Fibroblast of lung (primary cell): ENCODE data around the gene OGDHL. TPM values are rescaled to one million over a fixed set of nuclear protein-coding genes. Genes with fewer than 3 reads are reported as not detected.

Experiments
- DNase-seq, 2 donors: peaks; one replicate each; pipeline versions ENCODE4 v3.0.0 to v3.0.0-alpha.2; 2010; ENCODE audit warnings: low read depth in 2 of 2
- H2AFZ ChIP-seq: 2 replicates; pipeline ENCODE4 v1.5.1; 2012; ENCODE audit warnings: low read length, control low read depth, inconsistent platforms
- H3K27ac ChIP-seq: 2 replicates; pipeline ENCODE4 v1.5.1; 2011; ENCODE audit warnings: low read length, control low read depth; ENCODE audit not compliant: insufficient read depth
- H3K27me3 ChIP-seq: 2 replicates; pipeline ENCODE4 v1.5.1; 2011; ENCODE audit warnings: mild to moderate bottlenecking, low read length; ENCODE audit not compliant: control insufficient read depth, insufficient read depth
- H3K36me3 ChIP-seq: 2 replicates; pipeline ENCODE4 v1.5.1; 2011; ENCODE audit warnings: low read length; ENCODE audit not compliant: control insufficient read depth, insufficient read depth
- H3K4me1 ChIP-seq: 2 replicates; pipeline ENCODE4 v1.5.1; 2011; ENCODE audit warnings: low read length; ENCODE audit not compliant: control insufficient read depth, insufficient read depth; ENCODE audit errors: extremely low read depth
- H3K4me2 ChIP-seq: 2 replicates; pipeline ENCODE4 v1.5.1; 2011; ENCODE audit warnings: low read length, control low read depth; ENCODE audit not compliant: insufficient read depth; ENCODE audit errors: extremely low read depth
- H3K4me3 ChIP-seq, 4 experiments: fragments of 200-600 bp in 1 of 4; sonication (generic) in 1 of 4; replicated peaks in 1 of 4; 2 replicates each; pipeline ENCODE4 v1.5.1; 2011 to 2016; ENCODE audit warnings: low read length in 4 of 4, low read depth in 3 of 4, mild to moderate bottlenecking in 3 of 4, control low read depth in 2 of 4, inconsistent platforms in 1 of 4, mixed read lengths in 1 of 4; ENCODE audit not compliant: insufficient read depth in 1 of 4; ENCODE audit errors: control extremely low read depth in 1 of 4
- H3K79me2 ChIP-seq: 2 replicates; pipeline ENCODE4 v1.5.1; 2012; ENCODE audit warnings: mild to moderate bottlenecking, low read length, inconsistent platforms; ENCODE audit not compliant: control insufficient read depth, insufficient read depth
- H3K9ac ChIP-seq: 2 replicates; pipeline ENCODE4 v1.5.1; 2011; ENCODE audit warnings: mild to moderate bottlenecking, low read length, control low read depth; ENCODE audit not compliant: insufficient read depth
- H3K9me3 ChIP-seq: 2 replicates; pipeline ENCODE4 v1.5.1; 2012; ENCODE audit warnings: low read depth, low read length; ENCODE audit not compliant: control insufficient read depth, insufficient read depth
- H4K20me1 ChIP-seq: 2 replicates; pipeline ENCODE4 v1.5.1; 2011; ENCODE audit warnings: low read length; ENCODE audit not compliant: control insufficient read depth, insufficient read depth; ENCODE audit errors: extremely low read depth
- CTCF ChIP-seq, 2 donors: IDR thresholded peaks in 1 of 2; conservative IDR thresholded peaks in 1 of 2; 1 replicate in 1 of 2; 2 replicates in 1 of 2; pipeline ENCODE4 v1.5.1; 2011 to 2012; ENCODE audit warnings: low read length in 2 of 2, control low read depth in 1 of 2, inconsistent platforms in 1 of 2, low read depth in 1 of 2, mild to moderate bottlenecking in 1 of 2
- EZH2 ChIP-seq: IDR thresholded peaks from 2 replicates; pipeline ENCODE4 v1.5.1; 2012; ENCODE audit warnings: low read length, control low read depth, mild to moderate bottlenecking; ENCODE audit errors: missing control alignments
- polyA plus RNA-seq, 2 donors: library from polyadenylated mRNA; depleted of rRNA in 1 of 2; stranded (reverse) in 1 of 2; unstranded in 1 of 2; fragments of >200 nt; gene quantifications; 2 replicates each; pipeline ENCODE4 v1.2.1, GENCODE V29; 2011 to 2012; ENCODE audit warnings: missing spikeins in 1 of 2
- total RNA-seq: library from RNA; depleted of rRNA; stranded (reverse); fragments of >200 nt; gene quantifications from 2 replicates; pipeline ENCODE4 v1.2.1, GENCODE V29; 2014

The OGDHL gene
- total and polyA plus RNA-seq, 2 donors (not counting 1 experiment from before 2014, with no cell fraction given) = under 0.01 to 0.06 TPM

DNA sequence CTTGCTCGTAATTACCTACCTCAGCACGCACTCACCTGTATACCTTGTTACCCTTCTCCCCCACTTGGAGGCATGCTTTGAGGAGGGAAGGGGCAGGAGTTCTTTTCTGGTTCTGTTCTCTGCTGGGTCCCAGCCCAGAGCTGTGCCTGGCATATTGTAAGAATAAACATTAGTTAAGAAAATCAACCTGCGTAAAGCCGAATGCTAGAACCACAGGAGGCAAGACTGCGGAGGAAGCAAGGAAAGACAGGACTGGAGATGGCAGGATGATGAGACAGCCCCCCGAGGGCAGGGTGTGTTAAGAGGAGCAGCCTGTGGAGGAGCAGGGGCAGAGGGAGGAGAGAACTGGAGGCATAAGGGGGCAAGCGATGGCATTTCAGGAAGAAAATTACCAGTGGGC, 73.2 kb downstream of the OGDHL start:
- Histone ChIP-seq H3K4me2 (no peak overlapping the region), H3K27me3 (peaks cover 34% of the 10 kb centered on the region), H3K36me3 (no peaks in the 10 kb centered on the region), H3K9ac (no peak overlapping the region), H3K79me2 (no peaks in the 10 kb centered on the region), H3K4me1 (no peaks in the 10 kb centered on the region), H4K20me1 (no peaks in the 10 kb centered on the region), H2AFZ (no peak overlapping the region), H3K9me3 (no peaks in the 10 kb centered on the region), H3K4me3 (no peak overlapping the region), H3K27ac (no peak overlapping the region)
- TF ChIP-seq CTCF (conservative IDR thresholded peaks at IDR 0.05 in 1 of 2, IDR thresholded peaks at IDR 0.05 in 1 of 2; ENCODE audit: low read depth in 1 of 2, low read length in 2 of 2) = no peak
- no peak for TF ChIP-seq EZH2
- no peak for DNase-seq

- Histone ChIP-seq H3K4me2 (no peak overlapping the region), H3K4me3 (no peak overlapping the region), H3K79me2 (no peaks in the 10 kb centered on the region), H3K27me3 (peaks cover 34% of the 10 kb centered on the region), H2AFZ (no peak overlapping the region), H3K36me3 (no peaks in the 10 kb centered on the region), H4K20me1 (no peaks in the 10 kb centered on the region), H3K9ac (no peak overlapping the region), H3K9me3 (no peaks in the 10 kb centered on the region), H3K4me1 (no peaks in the 10 kb centered on the region), H3K27ac (no peak overlapping the region)
- DNase-seq = no peak
- TF ChIP-seq CTCF (conservative IDR thresholded peaks at IDR 0.05 in 1 of 2, IDR thresholded peaks at IDR 0.05 in 1 of 2; ENCODE audit: low read depth in 1 of 2, low read length in 2 of 2) (no peak), EZH2 (no peak)
Measured at GRCh38 chr10:49688261-49688846, 73.8 kb downstream of the OGDHL start.

GRCh38 chr10:49686651-49687050, 75.5 kb downstream of the OGDHL start:
- no peaks in the 10 kb centered on the region for H3K79me2 ChIP-seq
- no peak for DNase-seq
- H3K4me3 ChIP-seq = no peak overlapping the region
- H3K4me2 ChIP-seq = no peak overlapping the region
- H2AFZ ChIP-seq = no peak overlapping the region
- TF ChIP-seq EZH2 (no peak), CTCF (conservative IDR thresholded peaks at IDR 0.05 in 1 of 2, IDR thresholded peaks at IDR 0.05 in 1 of 2; ENCODE audit: low read depth in 1 of 2, low read length in 2 of 2) (no peak)
- no peaks in the 10 kb centered on the region for H3K4me1 ChIP-seq
- no peak overlapping the region for H3K9ac ChIP-seq
- H4K20me1 ChIP-seq = no peaks in the 10 kb centered on the region
- no peak overlapping the region for H3K27ac ChIP-seq
- H3K36me3 ChIP-seq = no peaks in the 10 kb centered on the region
- H3K27me3 ChIP-seq = peaks cover 30% of the 10 kb centered on the region
- no peaks in the 10 kb centered on the region for H3K9me3 ChIP-seq

Other genes starting within 250 kb of the OGDHL start
- gene ERCC6, start 223.2 kb downstream of the OGDHL start, total RNA-seq = 12.6 and 14.4 TPM in 2 replicates
- 6.2 and 6.9 TPM in 2 replicates for gene ERCC6, start 223.2 kb downstream of the OGDHL start, polyA plus RNA-seq
- gene SLC18A3, start 152.0 kb downstream of the OGDHL start, total RNA-seq = not detected in 2 replicates
- gene SLC18A3, start 152.0 kb downstream of the OGDHL start, polyA plus RNA-seq = not detected in 2 replicates
- not detected in 2 replicates for gene CHAT, start 148.3 kb downstream of the OGDHL start, total RNA-seq
- gene CHAT, start 148.3 kb downstream of the OGDHL start, polyA plus RNA-seq = not detected in 2 replicates
- gene C10orf53, start 82.7 kb downstream of the OGDHL start, total RNA-seq = not detected in 2 replicates
- not detected in 2 replicates for gene C10orf53, start 82.7 kb downstream of the OGDHL start, polyA plus RNA-seq
- gene PARG, start 179.7 kb upstream of the OGDHL start, total RNA-seq = 34.7 and 37.8 TPM in 2 replicates
- 12.1 and 12.3 TPM in 2 replicates for gene PARG, start 179.7 kb upstream of the OGDHL start, polyA plus RNA-seq
- gene TIMM23B, start 179.7 kb upstream of the OGDHL start, total RNA-seq = 13.1 and 14.7 TPM in 2 replicates
- gene TIMM23B, start 179.7 kb upstream of the OGDHL start, polyA plus RNA-seq = 16.3 and 22.8 TPM in 2 replicates
- gene AGAP6, start 226.1 kb upstream of the OGDHL start, total RNA-seq = 1.8 and 2.6 TPM in 2 replicates
- gene AGAP6, start 226.1 kb upstream of the OGDHL start, polyA plus RNA-seq = 4.3 and 5.8 TPM in 2 replicates